ENCODE data around the gene UBA6.

GRCh38 chr4:67566335-67566734, 134.6 kb downstream of the UBA6 start:
- TF ChIP-seq POLR2AphosphoS5 (IDR thresholded peaks at IDR 0.05; ENCODE audit: low read depth, low read length): no peak
- TF ChIP-seq FOXP2 (optimal IDR thresholded peaks at IDR 0.05; ENCODE audit: borderline replicate concordance, extremely low read depth, extremely low read length, insufficient read depth): no peak
